GM19463 (cell line): ENCODE measurements around the gene TRMT1.
"Not testable (repeated sequence)": the region's sequence is repeated elsewhere in the genome, so short reads cannot be mapped to it uniquely, and the experiment has no call there.

Source experiments
- ATAC-seq: cut with Tn5 transposase; IDR thresholded peaks from one replicate; pipeline ENCODE4 v1.9.1; 2021; ENCODE audit warnings: mild to moderate bottlenecking, moderate library complexity; ENCODE audit not compliant: unreplicated experiment

The TRMT1 gene

GRCh38 chr19:13150931-13151604 lies 34.5 kb upstream of the TRMT1 start:
- ATAC-seq = no peak

- ATAC-seq = peak; percentile 34
Observed at GRCh38 chr19:13150187-13150930, 33.8 kb upstream of the TRMT1 start, which contains the start of the genes IER2 and STX10. TSS of gene IER2 (plus strand) at chr19:13150411. CDS start at chr19:13153187, 2,776 bp downstream. TSS of gene STX10 (minus strand) at chr19:13150375. CDS start at chr19:13150173, 202 bp downstream.

GRCh38 chr19:13149628-13150186 lies 33.2 kb upstream of the TRMT1 start:
- ATAC-seq = no peak

GRCh38 chr19:13149173-13149627 lies 32.7 kb upstream of the TRMT1 start:
- not testable (repeated sequence) for ATAC-seq

- ATAC-seq = no peak
Observed at GRCh38 chr19:13146763-13147563, 30.4 kb upstream of the TRMT1 start.

- ATAC-seq = no peak
Observed at GRCh38 chr19:13139633-13140311, 23.2 kb upstream of the TRMT1 start.

- no peak for ATAC-seq
Observed at GRCh38 chr19:13138916-13139198, 22.3 kb upstream of the TRMT1 start.

- no peak for ATAC-seq
Observed at GRCh38 chr19:13138171-13138915, 21.8 kb upstream of the TRMT1 start.

- no peak for ATAC-seq
Observed at GRCh38 chr19:13137290-13137794, 20.8 kb upstream of the TRMT1 start.

GRCh38 chr19:13135068-13136062 lies 18.8 kb upstream of the TRMT1 start:
- ATAC-seq = no peak

GRCh38 chr19:13134626-13135025 lies 18.1 kb upstream of the TRMT1 start:
- no peak for ATAC-seq

GRCh38 chr19:13133241-13133870 lies 16.8 kb upstream of the TRMT1 start:
- no peak for ATAC-seq

- no peak for ATAC-seq
Observed at GRCh38 chr19:13132471-13133180, 16.1 kb upstream of the TRMT1 start.

- no peak for ATAC-seq
Observed at GRCh38 chr19:13130886-13131490, 14.4 kb upstream of the TRMT1 start.

GRCh38 chr19:13129384-13129783 lies 12.8 kb upstream of the TRMT1 start:
- no peak for ATAC-seq

- ATAC-seq = no peak
Observed at GRCh38 chr19:13128583-13128982, 12.0 kb upstream of the TRMT1 start.
